DOHH2 (cell line): ENCODE measurements around the gene FOXA3.

Source experiments
- EZH2phosphoT487 ChIP-seq: fragments of 200-600 bp; sonication (generic); IDR thresholded peaks from 2 replicates; pipeline ENCODE4 v1.6.1; 2017; ENCODE audit warnings: borderline replicate concordance, mild to moderate bottlenecking, antibody characterized with exemption, low read length, moderate library complexity, mixed read lengths
- TF ChIP-seq, protein P1 (sequence below): fragments of 200-600 bp; sonication (generic); IDR thresholded peaks from one replicate; pipeline ENCODE4 v1.5.1; 2014; ENCODE audit warnings: antibody characterized with exemption, mild to moderate bottlenecking, low read depth, low read length; ENCODE audit not compliant: poor library complexity, severe bottlenecking

DNA sequence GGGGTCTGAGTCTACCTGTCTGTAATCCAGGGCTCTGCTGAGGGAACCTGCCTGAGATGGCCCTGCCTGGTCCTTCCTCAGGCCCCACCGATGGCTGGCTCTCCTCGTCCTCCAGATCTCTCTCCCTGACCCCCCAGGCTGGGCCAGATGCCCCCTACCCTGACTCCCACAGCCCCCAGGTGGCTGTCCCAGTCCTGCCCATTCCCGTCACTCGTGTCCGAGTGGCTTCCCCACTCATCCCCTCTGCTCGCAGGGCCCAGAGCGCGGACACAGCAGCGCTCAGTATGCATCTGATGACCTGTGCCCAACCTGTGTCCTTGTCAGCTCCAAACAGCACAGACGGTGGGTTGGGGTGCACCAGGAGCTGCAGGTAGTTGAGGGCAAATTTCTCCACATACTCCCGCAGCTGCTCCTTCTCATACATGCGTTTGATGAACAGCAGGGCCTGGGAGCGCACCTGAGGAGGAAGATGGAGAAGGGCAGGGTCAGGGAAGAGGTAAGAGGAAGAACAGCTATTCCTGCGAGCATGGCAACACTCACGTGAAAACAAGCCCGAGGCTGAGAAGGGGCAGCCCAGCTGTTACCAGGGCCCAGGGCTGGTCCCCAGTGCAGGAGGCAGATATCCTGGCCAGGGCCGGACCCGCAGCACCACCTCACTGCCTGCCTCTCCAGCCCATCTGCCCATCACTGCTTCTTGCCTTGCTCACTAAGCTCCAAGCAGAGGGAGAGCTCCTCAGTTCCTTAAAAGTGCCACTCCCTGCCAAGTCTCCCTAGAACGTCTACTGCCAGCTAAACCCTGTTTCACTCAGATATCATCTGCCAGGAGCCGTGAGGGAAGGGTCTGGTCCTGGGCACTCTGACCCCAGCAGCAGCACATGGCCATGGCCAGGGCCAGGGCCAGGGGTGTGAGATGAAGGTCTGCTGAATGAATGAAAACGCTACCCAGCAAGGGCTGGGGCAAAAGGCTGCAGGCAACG, 37.9 kb upstream of the FOXA3 start:
- TF ChIP-seq, protein P1, sequence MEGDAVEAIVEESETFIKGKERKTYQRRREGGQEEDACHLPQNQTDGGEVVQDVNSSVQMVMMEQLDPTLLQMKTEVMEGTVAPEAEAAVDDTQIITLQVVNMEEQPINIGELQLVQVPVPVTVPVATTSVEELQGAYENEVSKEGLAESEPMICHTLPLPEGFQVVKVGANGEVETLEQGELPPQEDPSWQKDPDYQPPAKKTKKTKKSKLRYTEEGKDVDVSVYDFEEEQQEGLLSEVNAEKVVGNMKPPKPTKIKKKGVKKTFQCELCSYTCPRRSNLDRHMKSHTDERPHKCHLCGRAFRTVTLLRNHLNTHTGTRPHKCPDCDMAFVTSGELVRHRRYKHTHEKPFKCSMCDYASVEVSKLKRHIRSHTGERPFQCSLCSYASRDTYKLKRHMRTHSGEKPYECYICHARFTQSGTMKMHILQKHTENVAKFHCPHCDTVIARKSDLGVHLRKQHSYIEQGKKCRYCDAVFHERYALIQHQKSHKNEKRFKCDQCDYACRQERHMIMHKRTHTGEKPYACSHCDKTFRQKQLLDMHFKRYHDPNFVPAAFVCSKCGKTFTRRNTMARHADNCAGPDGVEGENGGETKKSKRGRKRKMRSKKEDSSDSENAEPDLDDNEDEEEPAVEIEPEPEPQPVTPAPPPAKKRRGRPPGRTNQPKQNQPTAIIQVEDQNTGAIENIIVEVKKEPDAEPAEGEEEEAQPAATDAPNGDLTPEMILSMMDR, result no peak
- TF ChIP-seq EZH2phosphoT487, result no peak
